Measurements from ENCODE around the gene VIL1. TPM values are rescaled to one million over a fixed set of nuclear protein-coding genes. Genes with fewer than 3 reads are reported as not detected.

The VIL1 gene
- total RNA-seq, 4 donors from 2014 or later: not detected

GRCh38 chr2:218397463-218397819, 21.5 kb upstream of the VIL1 start:
- 1 to 2% methylated on average over 11 of the region's 12 CpGs for WGBS, 2 donors
- Histone ChIP-seq H3K4me1 (peaks cover 0 to 41% (median 34%) of the 10 kb centered on the region in 4 donors), H3K27ac (peak overlapping the region; percentile 96 to 100 (median 98)), H3K4me3 (peak overlapping the region; percentile 72 to 98 (median 88)), H3K9me3 (no peaks in the 10 kb centered on the region), H3K36me3 (peaks cover 0 to 11% (median 4%) of the 10 kb centered on the region in 3 donors), H3K27me3 (no peaks in the 10 kb centered on the region)
- no peak for DNase-seq (ENCODE audit: low spot score in 2 of 2)
- TF ChIP-seq POLR2A (IDR thresholded peaks at IDR 0.05) (no peak), EP300 (IDR thresholded peaks at IDR 0.05) (no peak), CTCF (IDR thresholded peaks at IDR 0.05) (no peak)

GRCh38 chr2:218397820-218398436, 21.0 kb upstream of the VIL1 start:
- WGBS, 2 donors: 0% methylated on average over 33 to 34 of the region's 35 CpGs
- Histone ChIP-seq H3K27ac (peak overlapping the region; percentile 96 to 100 (median 98)), H3K9me3 (no peaks in the 10 kb centered on the region), H3K36me3 (peaks cover 0 to 16% (median 4%) of the 10 kb centered on the region in 3 donors), H3K4me3 (peak overlapping the region; percentile 72 to 98 (median 88)), H3K27me3 (no peaks in the 10 kb centered on the region), H3K4me1 (peaks cover 0 to 46% (median 37%) of the 10 kb centered on the region in 4 donors)
- peak in 1 of 5 experiments; percentile 8 for TF ChIP-seq CTCF (IDR thresholded peaks at IDR 0.05)
- no peak for TF ChIP-seq POLR2A (IDR thresholded peaks at IDR 0.05)
- peak; percentile 17 to 72 for TF ChIP-seq EP300 (IDR thresholded peaks at IDR 0.05)
- peak; percentile 55 to 56 for DNase-seq (ENCODE audit: low spot score in 2 of 2)

GRCh38 chr2:218398437-218399390, 20.2 kb upstream of the VIL1 start:
- H3K4me1 ChIP-seq: peaks cover 0 to 54% (median 37%) of the 10 kb centered on the region in 4 donors
- H3K27ac ChIP-seq: peak overlapping the region; percentile 96 to 100 (median 98)
- peak; percentile 69 to 79 for DNase-seq (ENCODE audit: low spot score in 2 of 2)
- no peaks in the 10 kb centered on the region for H3K27me3 ChIP-seq
- H3K36me3 ChIP-seq: peaks cover 0 to 24% (median 4%) of the 10 kb centered on the region in 3 donors
- TF ChIP-seq EP300 (IDR thresholded peaks at IDR 0.05) (peak in 1 of 2 donors; percentile 27), POLR2A (IDR thresholded peaks at IDR 0.05) (peak; percentile 41 to 58), CTCF (IDR thresholded peaks at IDR 0.05) (peak in 2 of 5 experiments; percentile 29 to 57)
- H3K4me3 ChIP-seq: peak overlapping the region; percentile 72 to 98 (median 94)
- H3K9me3 ChIP-seq: no peaks in the 10 kb centered on the region
- WGBS, 2 donors: 0 to 1% methylated on average over 69 to 74 of the region's 95 CpGs

- H3K9me3 ChIP-seq: no peaks in the 10 kb centered on the region
- H3K27ac ChIP-seq: peak within 1 kb of the TSS; percentile 96 to 100 (median 98)
- H3K36me3 ChIP-seq: peaks cover 0 to 33% (median 4%) of the 10 kb centered on the region in 3 donors
- WGBS, 2 donors: 1% methylated on average over 18 to 71 of the region's 78 CpGs
- H3K4me1 ChIP-seq: peaks cover 0 to 63% (median 42%) of the 10 kb centered on the region in 4 donors
- TF ChIP-seq POLR2A (IDR thresholded peaks at IDR 0.05) (peak in 1 of 2 donors; percentile 72), EP300 (IDR thresholded peaks at IDR 0.05) (peak in 1 of 2 donors; percentile 99), CTCF (IDR thresholded peaks at IDR 0.05) (peak in 3 of 5 experiments; percentile 19 to 57 (median 25))
- no peaks in the 10 kb centered on the region for H3K27me3 ChIP-seq
- DNase-seq (ENCODE audit: low spot score in 2 of 2): peak; percentile 93 to 97
- peak within 1 kb of the TSS; percentile 72 to 98 (median 94) for H3K4me3 ChIP-seq
Measured at GRCh38 chr2:218399391-218400166, 19.3 kb upstream of the VIL1 start, which contains the start of gene CTDSP1. TSS of gene CTDSP1 (plus strand) at chr2:218399868. CDS start at chr2:218400091, 223 bp downstream.

Data from tibial nerve (tissue), 4 donors.